Loucy (cell line): ENCODE results near the gene C17orf50.

ENCODE experiments used
- H2AFZ ChIP-seq: fragments of 200-600 bp; sonication (generic); 2 replicates; pipeline ENCODE4 v1.6.0; 2016; ENCODE audit warnings: antibody characterized with exemption, mild to moderate bottlenecking, low read length, moderate library complexity
- H3F3A ChIP-seq: fragments of 200-600 bp; 2 replicates; pipeline ENCODE4 v1.6.0; 2016; ENCODE audit warnings: antibody characterized with exemption, low read depth, mild to moderate bottlenecking
- H3K27me3 ChIP-seq: fragments of 200-600 bp; sonication (generic); 2 replicates; pipeline ENCODE4 v1.6.1; 2014; ENCODE audit warnings: low read length, mild to moderate bottlenecking; ENCODE audit not compliant: insufficient read depth, poor library complexity, severe bottlenecking
- H3K36me3 ChIP-seq: fragments of 200-600 bp; sonication (generic); 2 replicates; pipeline ENCODE4 v1.6.1; 2016; ENCODE audit warnings: low read length; ENCODE audit not compliant: insufficient read depth
- H3K4me1 ChIP-seq: fragments of 200-600 bp; sonication (generic); 2 replicates; pipeline ENCODE4 v1.5.1; 2014; ENCODE audit warnings: low read length, mild to moderate bottlenecking; ENCODE audit not compliant: insufficient read depth, poor library complexity, severe bottlenecking
- H3K4me2 ChIP-seq: fragments of 200-600 bp; sonication (generic); 2 replicates; pipeline ENCODE4 v1.6.0; 2014; ENCODE audit warnings: antibody characterized with exemption, low read length, low read depth, mild to moderate bottlenecking; ENCODE audit not compliant: poor library complexity, severe bottlenecking
- H3K4me3 ChIP-seq: fragments of 200-600 bp; sonication (generic); 2 replicates; pipeline ENCODE4 v1.5.1; 2014; ENCODE audit warnings: low read length, mild to moderate bottlenecking, mixed read lengths; ENCODE audit not compliant: poor library complexity, severe bottlenecking
- H3K79me2 ChIP-seq: fragments of 200-600 bp; sonication (generic); 2 replicates; pipeline ENCODE4 v1.6.1; 2014; ENCODE audit warnings: low read length; ENCODE audit not compliant: insufficient read depth
- H3K9ac ChIP-seq: fragments of 200-600 bp; sonication (generic); 2 replicates; pipeline ENCODE4 v1.6.0; 2014; ENCODE audit warnings: mild to moderate bottlenecking, low read depth, low read length, moderate library complexity; ENCODE audit not compliant: poor library complexity, severe bottlenecking
- H3K9me2 ChIP-seq: fragments of 200-600 bp; sonication (generic); replicated peaks from 2 replicates; pipeline ENCODE4 v1.6.1; 2016; ENCODE audit warnings: low read depth, low read length, mixed read lengths
- H3K9me3 ChIP-seq: fragments of 200-600 bp; sonication (generic); 2 replicates; pipeline ENCODE4 v1.6.1; 2014; ENCODE audit warnings: mild to moderate bottlenecking, antibody characterized with exemption, low read length, low read depth; ENCODE audit not compliant: insufficient read depth
- H4K20me1 ChIP-seq: fragments of 200-600 bp; sonication (generic); 2 replicates; pipeline ENCODE4 v1.6.0; 2014; ENCODE audit warnings: antibody characterized with exemption, low read length, mild to moderate bottlenecking; ENCODE audit not compliant: insufficient read depth, poor library complexity, severe bottlenecking
- CTCF ChIP-seq: fragments of 200-600 bp; sonication (generic); conservative IDR thresholded peaks from 2 replicates; pipeline ENCODE4 v1.5.1; 2014; ENCODE audit warnings: mild to moderate bottlenecking, antibody characterized with exemption, low read length
- EZH2phosphoT487 ChIP-seq: fragments of 200-600 bp; IDR thresholded peaks from 2 replicates; pipeline ENCODE4 v1.6.1; 2018; ENCODE audit warnings: antibody characterized with exemption, mild to moderate bottlenecking, moderate library complexity, borderline replicate concordance

The C17orf50 gene

DNA sequence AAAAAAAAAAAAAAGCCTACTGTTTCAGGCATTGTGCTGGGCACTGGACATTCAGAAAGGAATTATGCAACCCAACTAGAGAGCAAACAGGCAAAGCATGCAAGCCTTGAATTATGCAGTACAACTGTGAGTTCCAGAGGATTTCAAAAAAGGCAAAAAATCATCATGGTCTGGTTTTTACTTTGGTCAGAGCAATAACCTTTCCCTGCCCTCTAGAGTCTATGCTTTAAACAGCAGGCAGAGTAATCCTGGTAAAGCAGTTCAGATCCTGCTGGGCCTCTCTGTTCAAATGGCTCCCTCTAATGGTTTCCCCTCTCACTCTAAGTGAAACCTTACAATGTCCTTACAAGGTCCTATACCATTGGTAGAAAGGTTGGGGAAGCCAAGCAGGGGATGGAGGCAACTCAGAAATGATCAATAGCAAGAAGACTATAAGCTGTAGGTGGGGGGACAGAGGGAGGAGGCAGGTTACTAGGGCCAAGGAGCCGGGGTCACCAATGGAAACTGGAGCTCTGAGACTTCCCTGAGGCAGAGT lies 44.0 kb downstream of the C17orf50 start:
- Histone ChIP-seq H3K9me2 (no peaks in the 10 kb centered on the region), H3K36me3 (no peaks in the 10 kb centered on the region), H4K20me1 (peaks cover 4% of the 10 kb centered on the region), H3K9me3 (no peaks in the 10 kb centered on the region), H3K4me1 (peaks cover 40% of the 10 kb centered on the region), H3K27me3 (no peaks in the 10 kb centered on the region), H2AFZ (peak overlapping the region; percentile 30; the same call in 1 of the 2 replicates), H3K79me2 (peaks cover 4% of the 10 kb centered on the region), H3K9ac (no peak overlapping the region), H3K4me2 (no peak overlapping the region), H3K4me3 (no peak overlapping the region), H3F3A (peaks cover 4% of the 10 kb centered on the region; the same call in 1 of the 2 replicates)
- TF ChIP-seq EZH2phosphoT487 (no peak), CTCF (peak; percentile 98)

GRCh38 chr17:35807371-35808144 lies 46.9 kb downstream of the C17orf50 start:
- Histone ChIP-seq H3K9me2 (no peaks in the 10 kb centered on the region), H3K36me3 (0 out of 2 replicates have a peak, but pooled peaks cover 3% of the 10 kb centered on the region), H2AFZ (no peak overlapping the region), H3K9ac (peak overlapping the region; percentile 91), H3K4me3 (peak overlapping the region; percentile 89), H3K79me2 (peaks cover 33% of the 10 kb centered on the region), H3F3A (no peaks in the 10 kb centered on the region), H3K4me2 (peak overlapping the region; percentile 93), H4K20me1 (peaks cover 32% of the 10 kb centered on the region), H3K27me3 (no peaks in the 10 kb centered on the region), H3K9me3 (no peaks in the 10 kb centered on the region), H3K4me1 (peaks cover 36% of the 10 kb centered on the region)
- TF ChIP-seq EZH2phosphoT487 (no peak), CTCF (no peak)

- H4K20me1 ChIP-seq, result peaks cover 41% of the 10 kb centered on the region
- no peaks in the 10 kb centered on the region for H3K27me3 ChIP-seq
- peak overlapping the region; percentile 93 for H3K4me2 ChIP-seq
- TF ChIP-seq CTCF, result no peak
- H2AFZ ChIP-seq, result peak overlapping the region; percentile 82
- peak overlapping the region; percentile 91 for H3K9ac ChIP-seq
- H3K36me3 ChIP-seq, result 0 out of 2 replicates have a peak, but pooled peaks cover 3% of the 10 kb centered on the region
- peaks cover 41% of the 10 kb centered on the region for H3K79me2 ChIP-seq
- H3K9me3 ChIP-seq, result no peaks in the 10 kb centered on the region
- no peaks in the 10 kb centered on the region for H3F3A ChIP-seq
- H3K9me2 ChIP-seq, result no peaks in the 10 kb centered on the region
- peaks cover 36% of the 10 kb centered on the region for H3K4me1 ChIP-seq
- peak overlapping the region; percentile 89 for H3K4me3 ChIP-seq
Observed at GRCh38 chr17:35808240-35808961, 47.7 kb downstream of the C17orf50 start.
